ENCODE data around the gene BACE2. TPM values are rescaled to one million over a fixed set of nuclear protein-coding genes. Genes with fewer than 3 reads are reported as not detected.

BACE2 gene
- total RNA-seq, 1 donor from 2014 or later = 196 TPM

DNA sequence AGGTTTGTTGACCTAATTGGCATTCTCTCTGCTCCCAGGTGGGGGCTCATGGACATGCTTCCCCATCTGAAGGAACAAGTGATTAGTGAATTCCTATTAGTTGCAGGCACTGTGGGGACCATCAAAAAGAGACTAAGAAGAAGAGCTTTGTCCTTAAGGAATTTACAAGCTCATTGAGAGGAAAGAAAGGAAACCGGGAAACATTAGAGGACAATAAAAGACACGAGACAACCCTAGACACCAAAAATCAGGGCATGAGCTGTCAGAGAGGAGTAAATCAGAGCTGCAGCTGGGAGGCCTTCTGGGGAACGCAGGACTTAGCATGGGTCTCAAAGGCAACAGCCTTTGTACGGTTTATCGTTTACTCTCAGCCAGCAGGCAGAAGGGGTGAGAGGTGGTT lies 45.1 kb downstream of the BACE2 start:
- no peak for DNase-seq (ENCODE audit: low read depth in 2 of 2)

DNA sequence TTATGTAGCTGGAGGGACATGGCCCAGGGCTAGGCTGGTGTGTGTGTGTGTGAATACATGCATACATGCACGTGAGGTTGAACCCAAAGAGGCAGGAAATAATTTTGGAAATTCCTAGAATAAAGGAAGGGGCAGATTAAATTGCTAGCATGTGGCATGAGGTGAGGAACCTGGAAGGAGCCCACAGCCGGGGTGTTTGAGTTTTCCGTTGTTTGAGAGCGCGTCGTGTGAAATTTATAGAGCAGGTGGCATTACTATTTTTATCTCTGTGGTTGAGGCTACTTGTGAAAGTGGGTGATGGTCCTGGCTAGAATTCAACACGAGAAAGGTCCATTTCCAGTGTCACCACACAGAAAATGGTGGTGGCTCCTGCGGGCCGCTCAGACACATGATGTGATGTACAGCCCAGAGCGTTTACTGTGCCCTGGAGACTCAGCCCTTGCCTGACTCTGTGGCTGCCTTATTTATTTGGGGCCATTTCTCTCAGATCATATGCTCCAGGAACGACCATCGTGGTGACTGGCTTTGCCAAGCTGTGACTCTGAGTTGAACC lies 48.0 kb downstream of the BACE2 start:
- DNase-seq (ENCODE audit: low read depth in 2 of 2) = no peak

- DNase-seq (ENCODE audit: low read depth in 2 of 2) = no peak
These were observed 48.5 kb downstream of the BACE2 start for GRCh38 chr21:41216486-41216885.

DNA sequence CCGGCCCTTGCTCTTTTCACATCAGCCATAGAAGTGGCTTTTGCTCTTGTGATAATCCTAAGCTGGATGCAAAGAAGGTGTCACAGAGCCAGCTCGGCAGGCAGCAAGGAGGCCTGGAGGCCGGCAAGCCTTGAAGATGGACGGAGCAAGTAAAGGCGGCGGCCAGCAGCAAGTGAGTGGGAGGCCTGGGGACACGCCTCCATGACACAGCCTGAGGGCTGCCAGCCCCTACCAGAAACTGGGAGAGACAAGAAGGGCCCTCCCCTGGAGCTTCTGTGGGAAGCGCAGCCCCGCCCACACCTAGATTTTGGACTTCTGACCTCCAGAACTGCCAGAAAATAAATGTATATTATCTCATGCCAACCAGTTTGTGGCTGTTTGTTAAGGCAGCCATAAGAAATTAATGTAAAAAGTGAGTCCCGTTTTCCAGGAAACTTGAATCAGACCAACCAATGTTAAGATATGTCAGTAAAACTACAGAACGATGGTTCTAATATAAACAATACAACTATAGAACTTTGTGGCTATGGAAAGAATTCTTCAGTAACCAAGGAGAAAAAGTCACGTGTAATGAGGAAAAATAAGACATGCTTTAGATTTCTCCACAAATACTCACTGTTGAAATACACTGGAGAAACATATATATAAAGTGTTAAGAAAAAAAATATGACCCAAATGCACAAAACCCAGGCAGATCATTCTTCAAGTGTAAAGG lies 49.9 kb downstream of the BACE2 start:
- no peak for DNase-seq (ENCODE audit: low read depth in 2 of 2)

- no peak for DNase-seq (ENCODE audit: low read depth in 2 of 2)
These were observed 51.7 kb downstream of the BACE2 start for GRCh38 chr21:41219498-41220207.

DNA sequence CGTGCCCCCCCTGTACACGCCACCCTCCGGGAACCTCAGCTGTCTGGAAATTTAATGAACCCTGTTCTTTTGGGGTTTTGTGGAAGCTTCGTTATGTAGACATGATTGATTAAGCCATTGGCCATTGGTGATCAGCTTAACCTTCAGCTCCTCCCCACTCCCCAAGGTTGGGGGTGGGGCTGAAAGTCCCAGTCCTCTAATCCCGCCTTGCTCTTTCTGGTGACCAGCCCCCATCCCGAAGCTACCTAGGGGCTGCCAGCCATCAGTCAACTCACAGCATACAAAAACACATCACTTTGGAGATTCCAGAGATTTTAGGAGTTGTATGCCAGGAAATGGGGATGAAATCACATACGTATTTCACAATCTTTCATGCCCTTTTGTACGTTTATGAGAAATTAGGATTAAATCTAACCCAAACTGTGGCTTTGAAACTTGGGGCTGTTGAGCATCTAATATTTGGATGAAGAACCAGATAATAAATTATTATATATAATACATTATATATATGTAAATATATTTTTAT lies 52.3 kb downstream of the BACE2 start:
- DNase-seq (ENCODE audit: low read depth in 2 of 2) = peak; percentile 36 to 50

- DNase-seq (ENCODE audit: low read depth in 2 of 2) = no peak
These were observed 54.5 kb downstream of the BACE2 start for GRCh38 chr21:41222247-41223068.

DNA sequence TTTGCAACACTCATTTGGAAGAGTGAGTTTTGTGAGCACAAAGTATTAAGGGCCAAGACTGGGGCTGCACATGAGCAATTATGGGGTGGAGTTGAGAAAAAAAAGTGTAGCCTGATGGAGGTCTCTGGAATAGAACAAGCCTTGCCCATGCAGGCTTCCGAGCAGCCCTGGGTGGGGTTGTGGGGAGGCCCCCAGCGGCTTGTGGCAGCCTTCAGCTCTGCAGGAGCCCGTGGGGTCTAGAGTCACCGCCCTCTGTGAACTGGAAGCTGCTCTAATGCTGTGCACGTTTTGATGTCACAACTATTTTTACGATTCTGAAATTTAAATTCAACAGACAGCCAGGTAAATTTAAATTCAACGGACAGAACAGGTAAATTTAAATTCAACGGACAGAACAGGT lies 58.9 kb downstream of the BACE2 start:
- no peak for DNase-seq (ENCODE audit: low read depth in 2 of 2)

GRCh38 chr21:41227357-41228005 lies 59.5 kb downstream of the BACE2 start:
- no peak for DNase-seq (ENCODE audit: low read depth in 2 of 2)

GRCh38 chr21:41228006-41228370 lies 60.0 kb downstream of the BACE2 start:
- DNase-seq (ENCODE audit: low read depth in 2 of 2) = no peak

DNA sequence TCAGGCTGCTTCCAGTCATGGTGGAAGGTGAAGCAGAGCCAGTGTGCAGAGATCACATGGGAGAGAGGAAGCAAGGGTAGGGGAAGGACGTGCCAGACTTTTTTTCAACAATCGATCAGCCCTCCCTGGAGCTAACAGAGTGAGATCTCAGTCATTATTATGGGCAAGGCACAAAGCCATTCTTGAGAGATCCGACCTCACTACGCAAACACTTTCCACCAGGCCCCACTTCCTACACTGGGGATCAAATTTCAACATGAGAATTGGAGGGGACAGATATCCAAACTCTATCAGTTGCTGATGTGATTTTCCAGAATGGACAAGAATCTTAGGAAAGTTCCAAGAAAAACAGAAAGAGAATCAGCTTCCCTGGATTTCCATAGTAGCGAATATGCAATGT lies 60.5 kb downstream of the BACE2 start:
- no peak for DNase-seq (ENCODE audit: low read depth in 2 of 2)

DNA sequence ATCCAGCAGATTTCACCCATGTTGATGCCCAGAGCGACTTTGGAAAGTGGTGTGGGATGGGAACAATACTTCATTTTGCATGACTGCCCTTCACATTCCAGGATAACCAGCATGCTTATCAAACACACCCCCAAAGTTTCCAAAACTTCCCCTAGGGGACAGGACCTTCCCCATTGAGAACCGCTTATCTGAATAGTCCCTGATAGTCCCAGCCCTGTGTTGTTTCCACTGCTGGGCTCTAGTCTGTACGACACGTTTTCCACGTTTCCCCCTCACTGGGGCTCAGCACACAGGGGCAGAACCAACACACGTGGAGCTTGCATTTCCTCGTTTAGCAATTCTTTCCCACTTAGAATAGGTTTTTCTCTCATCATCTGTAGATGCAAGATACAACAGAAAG lies 61.0 kb downstream of the BACE2 start:
- DNase-seq (ENCODE audit: low read depth in 2 of 2) = no peak

- DNase-seq (ENCODE audit: low read depth in 2 of 2) = no peak
These were observed 61.7 kb downstream of the BACE2 start for GRCh38 chr21:41229509-41230248.

GRCh38 chr21:41230497-41230896 lies 62.5 kb downstream of the BACE2 start:
- DNase-seq (ENCODE audit: low read depth in 2 of 2) = no peak

GRCh38 chr21:41231060-41231459 lies 63.1 kb downstream of the BACE2 start:
- no peak for DNase-seq (ENCODE audit: low read depth in 2 of 2)

GRCh38 chr21:41232013-41232412 lies 64.1 kb downstream of the BACE2 start:
- peak in 1 of 2 donors; percentile 26 for DNase-seq (ENCODE audit: low read depth in 2 of 2)

- no peak for DNase-seq (ENCODE audit: low read depth in 2 of 2)
These were observed 66.0 kb downstream of the BACE2 start for GRCh38 chr21:41233916-41234315.

GRCh38 chr21:41234569-41234968 lies 66.6 kb downstream of the BACE2 start:
- DNase-seq (ENCODE audit: low read depth in 2 of 2) = peak in 1 of 2 donors; percentile 54

DNA sequence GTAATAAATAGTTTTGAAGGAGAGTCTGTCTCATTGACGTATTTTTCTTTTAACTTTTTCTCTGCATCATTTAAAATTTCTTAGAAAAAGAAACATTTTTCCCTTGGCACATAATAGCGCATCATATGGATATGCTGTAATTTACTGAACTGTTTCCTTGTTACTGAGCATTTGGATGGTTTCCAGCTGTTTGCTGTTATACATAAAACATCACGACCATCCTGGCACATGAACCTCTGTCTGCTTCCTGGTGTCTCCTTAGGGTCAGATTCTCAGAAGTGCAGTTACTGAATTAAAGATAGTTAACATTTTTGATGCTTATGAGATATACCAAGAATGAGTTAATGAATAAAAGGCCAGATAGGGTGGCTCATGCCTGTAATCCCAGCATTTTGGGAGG lies 67.2 kb downstream of the BACE2 start:
- peak; percentile 47 to 83 for DNase-seq (ENCODE audit: low read depth in 2 of 2)

DNA sequence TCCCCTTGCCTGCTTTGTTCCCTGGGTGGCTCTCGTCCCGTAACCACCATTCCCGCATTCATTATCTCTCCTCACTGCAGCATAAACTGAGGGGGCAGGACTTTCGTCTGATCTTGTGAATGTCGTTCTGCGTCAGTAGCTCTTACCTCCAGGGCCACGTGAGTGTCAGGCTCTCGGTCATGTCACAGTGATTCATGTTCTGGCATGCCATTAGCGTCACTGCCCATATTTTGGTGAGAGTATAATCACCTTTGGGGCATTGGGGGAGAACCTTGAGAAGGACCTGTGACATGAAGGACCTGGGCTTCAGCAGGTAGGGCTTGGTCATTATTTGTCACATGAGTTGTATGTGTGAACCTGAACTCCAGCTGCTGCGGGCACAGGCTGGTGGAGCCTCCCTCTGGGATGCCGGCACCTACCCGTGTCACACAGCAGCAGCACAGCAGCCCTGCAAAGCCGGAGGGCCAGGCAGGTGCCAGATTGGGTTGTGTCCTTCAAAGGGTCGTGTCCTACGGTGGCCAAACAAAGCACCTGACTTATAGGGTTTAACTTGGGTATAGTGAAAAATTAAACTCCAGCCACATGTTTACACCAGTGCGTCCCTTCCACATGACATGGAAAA lies 68.5 kb downstream of the BACE2 start:
- no peak for DNase-seq (ENCODE audit: low read depth in 2 of 2)

Data from dermis microvascular lymphatic vessel endothelial cell (primary cell).